ENCODE data around the gene GAS2L3. TPM values are rescaled to one million over a fixed set of nuclear protein-coding genes. Genes with fewer than 3 reads are reported as not detected.
A peak's percentile ranks its signal among the peaks of the same experiment; 100 is the strongest.

The GAS2L3 gene
- total RNA-seq, 4 donors from 2014 or later = 2.4 to 10.2 (median 3.3) TPM

DNA sequence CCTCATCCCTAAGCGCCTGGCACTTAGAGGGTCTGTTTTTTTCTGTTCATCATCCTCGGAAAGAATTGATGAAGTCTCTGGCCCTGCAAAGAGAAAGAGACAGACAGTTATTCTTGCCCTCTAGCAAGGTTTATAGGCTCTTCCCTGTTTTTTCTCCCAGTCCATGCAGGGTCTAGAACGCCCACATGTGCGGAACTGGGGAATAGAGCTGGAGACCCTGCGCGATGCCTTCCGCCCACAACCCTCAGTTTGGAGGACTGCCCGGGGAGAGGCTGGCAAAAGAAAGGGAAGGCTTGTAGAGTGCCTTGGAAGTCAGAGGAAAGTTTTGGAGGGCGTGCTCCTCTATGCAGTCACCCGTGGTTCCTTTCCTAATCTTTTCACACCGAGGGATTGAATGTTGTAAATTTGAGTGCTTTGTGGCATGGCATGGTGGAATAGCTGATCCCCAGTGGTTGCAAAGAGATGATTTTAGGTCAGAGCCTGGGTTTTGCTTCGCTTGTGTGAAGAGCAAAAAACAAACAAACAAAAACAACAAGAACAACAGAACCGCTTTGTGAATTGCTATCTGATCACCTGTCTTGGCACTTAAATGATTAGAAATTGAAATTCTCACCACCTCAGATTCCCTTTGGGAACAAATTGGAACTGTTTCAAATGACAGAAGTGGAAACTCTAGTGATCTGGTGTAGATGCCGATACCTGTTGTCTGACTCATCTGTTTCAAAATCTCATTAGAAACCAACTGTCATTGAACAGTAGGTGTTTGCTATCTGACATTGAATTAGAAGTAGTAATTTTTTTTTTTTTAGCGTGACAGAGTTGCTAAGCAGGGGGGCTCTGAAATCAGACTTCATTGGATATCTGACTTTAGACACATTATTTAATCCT is 947 bp downstream of the GAS2L3 start:
- intact Hi-C loops (cut with DNase I) = no loop called here
- H3K27me3 ChIP-seq = no peaks in the 10 kb centered on the region
- TF ChIP-seq, protein P1, sequence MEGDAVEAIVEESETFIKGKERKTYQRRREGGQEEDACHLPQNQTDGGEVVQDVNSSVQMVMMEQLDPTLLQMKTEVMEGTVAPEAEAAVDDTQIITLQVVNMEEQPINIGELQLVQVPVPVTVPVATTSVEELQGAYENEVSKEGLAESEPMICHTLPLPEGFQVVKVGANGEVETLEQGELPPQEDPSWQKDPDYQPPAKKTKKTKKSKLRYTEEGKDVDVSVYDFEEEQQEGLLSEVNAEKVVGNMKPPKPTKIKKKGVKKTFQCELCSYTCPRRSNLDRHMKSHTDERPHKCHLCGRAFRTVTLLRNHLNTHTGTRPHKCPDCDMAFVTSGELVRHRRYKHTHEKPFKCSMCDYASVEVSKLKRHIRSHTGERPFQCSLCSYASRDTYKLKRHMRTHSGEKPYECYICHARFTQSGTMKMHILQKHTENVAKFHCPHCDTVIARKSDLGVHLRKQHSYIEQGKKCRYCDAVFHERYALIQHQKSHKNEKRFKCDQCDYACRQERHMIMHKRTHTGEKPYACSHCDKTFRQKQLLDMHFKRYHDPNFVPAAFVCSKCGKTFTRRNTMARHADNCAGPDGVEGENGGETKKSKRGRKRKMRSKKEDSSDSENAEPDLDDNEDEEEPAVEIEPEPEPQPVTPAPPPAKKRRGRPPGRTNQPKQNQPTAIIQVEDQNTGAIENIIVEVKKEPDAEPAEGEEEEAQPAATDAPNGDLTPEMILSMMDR (IDR thresholded peaks at IDR 0.05) = no peak
- no peak for TF ChIP-seq POLR2A (IDR thresholded peaks at IDR 0.05)
- 11% methylated on average over 15 of the region's 15 CpGs for WGBS, 2 donors
- H3K36me3 ChIP-seq = no peaks in the 10 kb centered on the region
- peak; percentile 59 to 61 for DNase-seq
- H3K27ac ChIP-seq = peak overlapping the region in 2 of 3 donors; percentile 34 to 63
- H3K4me1 ChIP-seq = peaks cover 8 to 13% of the 10 kb centered on the region in 2 donors
- H3K9me3 ChIP-seq = no peaks in the 10 kb centered on the region
- H3K4me3 ChIP-seq (replicated peaks in 1 of 3) = peak overlapping the region in 2 of 3 donors; percentile 2 to 56

- Histone ChIP-seq H3K27ac (no peak overlapping the region), H3K4me3 (replicated peaks in 1 of 3) (no peak overlapping the region), H3K36me3 (no peaks in the 10 kb centered on the region), H3K4me1 (peaks cover 8 to 13% of the 10 kb centered on the region in 2 donors), H3K9me3 (no peaks in the 10 kb centered on the region), H3K27me3 (no peaks in the 10 kb centered on the region)
- DNase-seq = no peak
- WGBS, 2 donors = 81 to 85% methylated on average over 3 of the region's 3 CpGs
- no peak for TF ChIP-seq POLR2A (IDR thresholded peaks at IDR 0.05)
- TF ChIP-seq, protein P1 (IDR thresholded peaks at IDR 0.05) = no peak
- intact Hi-C loops (cut with DNase I) = no loop called here
These were observed 3.0 kb downstream of the GAS2L3 start for GRCh38 chr12:100576331-100577036.

GRCh38 chr12:100578923-100579322 is 5.4 kb downstream of the GAS2L3 start:
- Histone ChIP-seq H3K27ac (no peak overlapping the region), H3K36me3 (no peaks in the 10 kb centered on the region)

DNA sequence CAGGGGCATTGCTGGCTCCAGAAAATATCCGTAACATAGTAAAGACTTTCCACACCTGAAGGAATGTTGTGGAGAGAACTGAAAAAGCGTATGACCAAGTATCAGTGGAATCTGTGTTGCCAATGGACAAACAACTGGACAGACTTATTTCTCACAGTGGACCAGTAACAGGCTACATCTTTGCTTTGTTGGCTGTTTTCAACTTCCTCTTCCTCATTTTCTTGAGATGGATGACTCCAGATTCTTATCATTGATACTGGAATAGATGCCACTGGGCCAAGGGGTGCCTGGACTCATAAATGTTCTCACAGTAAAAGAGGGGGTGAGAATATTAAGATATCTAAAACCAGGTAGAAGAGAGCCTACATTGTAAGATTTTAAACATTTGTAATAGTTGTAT is 6.4 kb downstream of the GAS2L3 start:
- Histone ChIP-seq H3K27me3 (no peaks in the 10 kb centered on the region), H3K4me3 (replicated peaks in 1 of 3) (no peak overlapping the region), H3K36me3 (no peaks in the 10 kb centered on the region), H3K27ac (no peak overlapping the region), H3K4me1 (no peaks in the 10 kb centered on the region), H3K9me3 (no peaks in the 10 kb centered on the region)
- DNase-seq = no peak
- intact Hi-C loops (cut with DNase I) = no loop called here
- 71 to 94% methylated on average over 2 of the region's 2 CpGs for WGBS, 2 donors
- no peak for TF ChIP-seq POLR2A (IDR thresholded peaks at IDR 0.05)
- TF ChIP-seq, protein P1 (IDR thresholded peaks at IDR 0.05) = no peak

More at GRCh38 chr12:100578923-100579322, 5.4 kb downstream of the GAS2L3 start:
- intact Hi-C loops (cut with DNase I) = no loop called here
- peaks cover 5 to 8% of the 10 kb centered on the region in 2 donors for H3K4me1 ChIP-seq
- WGBS, 2 donors = 95 to 99% methylated on average over 5 of the region's 5 CpGs
- H3K9me3 ChIP-seq = no peaks in the 10 kb centered on the region
- DNase-seq = no peak
- no peak overlapping the region for H3K4me3 ChIP-seq (replicated peaks in 1 of 3)
- H3K27me3 ChIP-seq = no peaks in the 10 kb centered on the region
- TF ChIP-seq POLR2A (IDR thresholded peaks at IDR 0.05) = no peak
- TF ChIP-seq, protein P1 (IDR thresholded peaks at IDR 0.05) = no peak

DNA sequence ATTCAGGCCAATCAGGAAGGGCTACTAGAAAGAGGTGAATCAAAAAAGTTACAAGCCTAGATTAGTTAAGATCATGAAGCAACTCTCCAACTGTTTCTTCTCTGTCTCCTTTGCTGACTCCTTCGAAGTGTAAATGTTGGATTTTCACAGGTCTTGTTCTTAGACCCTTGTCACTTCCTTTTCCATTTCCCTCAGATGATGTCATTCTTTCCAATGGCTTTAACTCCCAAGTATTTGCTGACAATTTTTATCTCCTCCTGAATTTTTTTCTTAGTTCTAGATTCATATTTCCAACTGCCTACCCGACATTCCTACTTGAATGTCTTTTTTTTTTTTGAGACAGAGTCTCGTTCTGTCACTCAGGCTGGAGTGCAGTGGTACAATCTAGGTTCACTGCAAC is 10.8 kb downstream of the GAS2L3 start:
- H3K4me3 ChIP-seq (replicated peaks in 1 of 3) = no peak overlapping the region
- TF ChIP-seq, protein P1 (IDR thresholded peaks at IDR 0.05) = no peak
- no peak for TF ChIP-seq POLR2A (IDR thresholded peaks at IDR 0.05)
- no peaks in the 10 kb centered on the region for H3K36me3 ChIP-seq
- intact Hi-C loops (cut with DNase I) = no loop called here
- no peaks in the 10 kb centered on the region for H3K4me1 ChIP-seq
- H3K27ac ChIP-seq = no peak overlapping the region
- WGBS, 2 donors = 77 to 88% methylated on average over 3 of the region's 3 CpGs
- no peak for DNase-seq
- H3K27me3 ChIP-seq = no peaks in the 10 kb centered on the region
- no peaks in the 10 kb centered on the region for H3K9me3 ChIP-seq

Measured in thyroid gland (tissue), 4 donors.